Left ventricle myocardium inferior (tissue), 1 donor: Measurements from ENCODE around the gene EPHB2. TPM values are rescaled to one million over a fixed set of nuclear protein-coding genes. Genes with fewer than 3 reads are reported as not detected.

Source experiments
- DNase-seq: peaks from one replicate; pipeline ENCODE4 v3.0.0-alpha.2; 2020
- H3K27ac ChIP-seq: fragments of 200-600 bp; replicated peaks from 2 replicates; pipeline ENCODE4 v1.8.0; 2021
- H3K27me3 ChIP-seq: fragments of 200-600 bp; 2 replicates; pipeline ENCODE4 v1.8.0; 2021; ENCODE audit warnings: low read depth
- H3K36me3 ChIP-seq: fragments of 200-600 bp; 2 replicates; pipeline ENCODE4 v1.8.0; 2021
- H3K4me1 ChIP-seq: fragments of 200-600 bp; 2 replicates; pipeline ENCODE4 v1.8.0; 2021
- H3K4me3 ChIP-seq: fragments of 200-600 bp; 2 replicates; pipeline ENCODE4 v1.8.0; 2021; ENCODE audit warnings: mild to moderate bottlenecking, moderate library complexity
- H3K9me3 ChIP-seq: fragments of 200-600 bp; replicated peaks from 2 replicates; pipeline ENCODE4 v1.8.0; 2021
- intact Hi-C: fragments of 100-400 bp; cut with micrococcal nuclease; formaldehyde crosslinking; loops from one replicate; pipeline ENCODE4 v1.11.0; 2022
- total RNA-seq: library from RNA; stranded (reverse); fragmentation: NEBNext Ultra II Directional; extraction: Animal tissue kit (Norgen Biotek cat#: 25700); gene quantifications from one replicate; pipeline ENCODE4 v1.2.1, GENCODE V29; 2021
- TF ChIP-seq, protein P1 (sequence below): fragments of 200-600 bp; IDR thresholded peaks from 2 replicates; pipeline ENCODE4 v1.8.0; 2021; ENCODE audit warnings: antibody characterized with exemption, mild to moderate bottlenecking, borderline replicate concordance
- donor health status: DM: no; HTN: yes; CAD: no; lungs with severe emphysema.

EPHB2 gene
- total RNA-seq, 1 donor from 2014 or later = 2.0 TPM

DNA sequence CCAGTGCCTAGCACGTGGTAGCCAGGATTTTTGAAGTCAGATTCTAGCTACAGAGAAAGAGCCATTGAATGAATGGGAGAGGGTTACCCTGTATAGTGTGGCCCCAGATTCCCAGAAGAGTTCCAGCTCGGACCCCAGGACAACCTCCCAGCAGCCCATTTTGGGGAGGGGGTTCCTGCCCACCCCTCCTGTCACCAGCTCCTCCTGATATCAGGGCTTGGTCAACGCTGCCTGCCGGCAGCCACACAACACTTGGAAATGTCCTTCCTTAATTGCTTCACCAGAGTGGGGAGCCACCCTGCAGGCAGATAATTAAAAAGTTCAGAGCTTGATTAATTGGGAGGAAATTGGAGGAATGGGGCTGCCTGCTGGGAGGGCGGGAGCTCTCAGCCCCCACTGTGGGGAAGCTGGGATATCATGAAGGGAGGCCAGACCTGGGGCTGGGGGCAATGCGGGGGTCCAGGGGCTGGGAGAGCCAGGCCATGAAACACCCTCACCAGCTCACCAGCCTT, 141.6 kb downstream of the EPHB2 start:
- H3K27ac ChIP-seq = no peak overlapping the region
- intact Hi-C loops = no loop called here
- no peak for DNase-seq

DNA sequence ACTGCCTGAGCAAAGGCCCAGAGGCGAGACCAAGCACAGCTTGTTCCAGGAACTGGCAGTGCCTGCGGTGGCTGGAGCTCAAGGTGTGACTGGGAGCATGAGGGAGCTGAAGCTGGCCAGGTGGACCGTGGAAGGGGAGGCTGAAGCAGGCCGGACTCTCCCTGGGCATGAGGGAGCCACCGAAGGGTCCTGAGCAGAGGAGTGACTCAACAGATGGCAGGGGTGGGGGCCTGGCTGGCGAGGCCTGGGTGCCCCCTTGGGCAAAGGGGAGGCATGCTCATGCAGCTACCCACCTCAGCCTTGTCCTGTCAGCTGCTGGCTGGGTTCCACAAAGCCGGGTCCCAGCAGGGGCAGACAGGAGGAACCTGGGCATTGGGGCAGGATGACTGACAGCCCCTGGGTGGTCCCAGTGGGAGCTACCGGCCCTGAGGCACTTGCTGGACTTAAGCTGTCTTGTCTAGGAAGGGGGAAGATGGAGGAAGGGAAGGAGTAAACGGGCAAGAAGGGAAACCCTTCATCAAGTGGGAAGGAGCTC, 143.1 kb downstream of the EPHB2 start:
- Histone ChIP-seq H3K27me3 (no peaks in the 10 kb centered on the region), H3K36me3 (no peaks in the 10 kb centered on the region), H3K4me3 (no peak overlapping the region), H3K9me3 (no peaks in the 10 kb centered on the region), H3K27ac (no peak overlapping the region), H3K4me1 (peaks cover 4% of the 10 kb centered on the region)
- intact Hi-C loops = no loop called here
- no peak for DNase-seq
- TF ChIP-seq, protein P1, sequence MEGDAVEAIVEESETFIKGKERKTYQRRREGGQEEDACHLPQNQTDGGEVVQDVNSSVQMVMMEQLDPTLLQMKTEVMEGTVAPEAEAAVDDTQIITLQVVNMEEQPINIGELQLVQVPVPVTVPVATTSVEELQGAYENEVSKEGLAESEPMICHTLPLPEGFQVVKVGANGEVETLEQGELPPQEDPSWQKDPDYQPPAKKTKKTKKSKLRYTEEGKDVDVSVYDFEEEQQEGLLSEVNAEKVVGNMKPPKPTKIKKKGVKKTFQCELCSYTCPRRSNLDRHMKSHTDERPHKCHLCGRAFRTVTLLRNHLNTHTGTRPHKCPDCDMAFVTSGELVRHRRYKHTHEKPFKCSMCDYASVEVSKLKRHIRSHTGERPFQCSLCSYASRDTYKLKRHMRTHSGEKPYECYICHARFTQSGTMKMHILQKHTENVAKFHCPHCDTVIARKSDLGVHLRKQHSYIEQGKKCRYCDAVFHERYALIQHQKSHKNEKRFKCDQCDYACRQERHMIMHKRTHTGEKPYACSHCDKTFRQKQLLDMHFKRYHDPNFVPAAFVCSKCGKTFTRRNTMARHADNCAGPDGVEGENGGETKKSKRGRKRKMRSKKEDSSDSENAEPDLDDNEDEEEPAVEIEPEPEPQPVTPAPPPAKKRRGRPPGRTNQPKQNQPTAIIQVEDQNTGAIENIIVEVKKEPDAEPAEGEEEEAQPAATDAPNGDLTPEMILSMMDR = no peak

More for the DNA sequence above, 141.6 kb downstream of the EPHB2 start:
- TF ChIP-seq, protein P1 = no peak
- Histone ChIP-seq H3K4me1 (peaks cover 4% of the 10 kb centered on the region), H3K4me3 (no peak overlapping the region), H3K27me3 (no peaks in the 10 kb centered on the region), H3K36me3 (no peaks in the 10 kb centered on the region), H3K9me3 (peaks cover 3% of the 10 kb centered on the region)

DNA sequence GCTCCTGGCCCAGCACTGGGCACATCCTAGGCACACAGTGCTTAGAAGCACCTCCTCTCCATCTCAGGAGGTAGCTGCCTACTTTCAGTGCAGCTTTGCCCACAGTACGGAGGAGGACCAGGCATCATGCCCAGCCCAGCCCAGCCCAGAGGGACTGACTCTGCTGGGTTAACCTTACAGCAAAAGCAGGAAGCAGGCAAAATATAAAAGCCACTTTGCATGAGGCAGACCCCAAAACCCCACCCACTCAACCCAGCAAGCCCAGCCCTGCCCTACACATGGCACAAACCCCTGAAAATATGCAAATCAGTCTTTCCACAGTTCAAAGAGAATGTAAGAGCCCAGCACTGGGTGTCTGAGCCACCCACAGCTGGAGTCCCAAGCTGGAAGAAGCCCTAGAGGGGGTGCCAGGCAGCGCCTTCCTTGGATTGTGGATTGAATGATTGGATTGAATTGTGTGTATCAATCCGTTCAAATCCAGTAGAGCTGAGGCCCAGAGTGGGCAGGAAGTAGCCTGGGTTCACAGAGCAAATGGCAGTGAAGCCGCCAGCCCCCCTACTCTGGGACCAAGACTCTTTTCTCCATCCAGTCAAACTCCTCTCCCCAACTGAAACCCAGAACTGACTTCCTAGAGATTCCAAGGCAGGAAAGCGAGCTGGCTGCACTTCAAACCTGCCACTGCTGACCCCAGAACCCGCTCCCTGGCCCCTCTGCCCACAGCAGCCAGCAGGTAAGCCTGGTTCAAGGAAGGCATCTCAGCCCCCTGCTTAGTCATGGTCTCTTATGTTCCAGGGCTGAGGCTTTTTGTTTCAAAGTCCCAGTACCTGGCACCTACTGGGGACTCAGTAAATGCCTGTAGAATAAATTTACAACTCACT, 144.3 kb downstream of the EPHB2 start:
- TF ChIP-seq, protein P1 = no peak
- Histone ChIP-seq H3K27me3 (no peaks in the 10 kb centered on the region), H3K4me1 (peaks cover 4% of the 10 kb centered on the region), H3K27ac (no peak overlapping the region), H3K4me3 (no peak overlapping the region), H3K36me3 (no peaks in the 10 kb centered on the region), H3K9me3 (no peaks in the 10 kb centered on the region)
- intact Hi-C loops = no loop called here
- DNase-seq = no peak

DNA sequence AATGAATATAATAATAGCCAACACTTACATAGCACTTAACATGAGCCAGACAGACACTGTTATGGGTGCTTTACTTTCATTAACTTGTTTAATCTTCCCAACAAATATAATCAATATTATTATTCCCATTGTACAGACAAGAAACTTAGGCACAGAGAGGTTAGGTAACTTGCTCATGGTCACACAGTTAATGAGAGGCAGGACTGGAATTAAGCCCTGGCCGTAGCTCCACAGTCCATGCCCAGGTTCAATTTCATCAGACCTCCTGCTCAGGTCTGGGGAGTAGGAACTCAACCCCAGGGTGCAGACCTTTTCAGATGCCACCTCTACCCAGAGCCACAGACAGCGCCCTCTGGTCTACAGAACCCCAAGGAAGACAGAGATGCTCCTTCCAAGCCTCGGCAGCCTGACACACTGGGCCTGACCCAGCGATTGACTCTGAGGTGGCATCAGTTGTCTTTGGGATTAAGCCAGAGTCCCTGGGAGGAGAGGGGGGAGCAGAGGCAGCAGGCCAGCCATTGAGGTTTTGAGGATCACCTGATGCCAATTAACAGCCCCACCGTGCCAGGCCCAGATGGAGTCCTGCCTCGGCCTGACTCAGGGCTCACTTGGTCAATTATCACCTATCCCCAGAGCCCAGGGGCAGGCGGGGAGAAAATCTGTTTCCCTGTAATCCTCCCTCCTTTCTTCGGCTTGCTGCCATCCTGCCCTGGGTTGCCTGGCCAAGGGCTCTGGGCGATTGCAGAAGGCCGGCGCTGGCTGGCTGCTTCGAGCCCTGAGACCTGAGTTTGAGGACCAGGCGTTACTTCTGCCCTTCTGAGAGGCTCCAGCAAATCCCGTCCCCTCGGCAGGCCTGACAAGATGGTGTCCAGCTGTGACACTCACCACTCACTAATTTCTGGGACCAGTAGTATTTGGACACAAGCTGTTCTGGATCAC, 145.3 kb downstream of the EPHB2 start:
- intact Hi-C loops = no loop called here
- no peak for DNase-seq
- Histone ChIP-seq H3K4me1 (peaks cover 4% of the 10 kb centered on the region), H3K27ac (no peak overlapping the region), H3K27me3 (no peaks in the 10 kb centered on the region), H3K9me3 (no peaks in the 10 kb centered on the region), H3K36me3 (no peaks in the 10 kb centered on the region), H3K4me3 (no peak overlapping the region)
- TF ChIP-seq, protein P1 = no peak

DNA sequence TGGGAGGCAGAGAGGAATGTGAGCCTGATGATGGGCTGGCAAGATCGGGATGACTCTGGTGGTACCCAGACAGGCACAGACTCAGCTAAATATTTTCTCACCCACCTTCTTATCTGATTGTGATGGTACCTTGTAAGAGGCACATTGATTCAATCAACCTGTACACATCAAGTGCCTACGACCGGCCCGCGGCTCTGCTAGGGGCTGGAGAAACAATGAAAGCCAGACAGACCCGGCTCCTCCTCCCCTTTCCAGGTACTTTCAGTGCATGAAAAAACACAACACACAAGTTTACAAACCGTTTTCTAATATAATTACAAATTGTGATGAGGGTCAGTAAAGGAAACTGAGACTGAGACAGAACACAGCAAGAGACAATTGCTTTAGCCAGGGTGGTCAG, 147.0 kb downstream of the EPHB2 start:
- H3K4me3 ChIP-seq = no peak overlapping the region
- TF ChIP-seq, protein P1 = no peak
- H3K4me1 ChIP-seq = peaks cover 4% of the 10 kb centered on the region
- no peaks in the 10 kb centered on the region for H3K36me3 ChIP-seq
- no peak overlapping the region for H3K27ac ChIP-seq
- no peaks in the 10 kb centered on the region for H3K27me3 ChIP-seq
- no peaks in the 10 kb centered on the region for H3K9me3 ChIP-seq
- intact Hi-C loops = no loop called here
- no peak for DNase-seq
